HG03060 (cell line): ENCODE data around the gene ADAMTS17.

Experiments
- ATAC-seq: cut with Tn5 transposase; IDR thresholded peaks from one replicate; pipeline ENCODE4 v1.9.1; 2021; ENCODE audit warnings: low read depth, moderate number of reproducible peaks; ENCODE audit not compliant: unreplicated experiment

The ADAMTS17 gene

GRCh38 chr15:100234158-100235029 is 107.4 kb downstream of the ADAMTS17 start:
- ATAC-seq, result no peak

GRCh38 chr15:100230784-100231183 is 111.0 kb downstream of the ADAMTS17 start:
- no peak for ATAC-seq

- no peak for ATAC-seq
These were observed 112.3 kb downstream of the ADAMTS17 start for GRCh38 chr15:100229181-100230163.

- ATAC-seq, result no peak
These were observed 114.0 kb downstream of the ADAMTS17 start for GRCh38 chr15:100227781-100228180.

GRCh38 chr15:100226107-100226506 is 115.7 kb downstream of the ADAMTS17 start:
- no peak for ATAC-seq

GRCh38 chr15:100224206-100225185 is 117.3 kb downstream of the ADAMTS17 start:
- no peak for ATAC-seq

GRCh38 chr15:100222349-100222715 is 119.4 kb downstream of the ADAMTS17 start:
- no peak for ATAC-seq

GRCh38 chr15:100221471-100222348 is 120.1 kb downstream of the ADAMTS17 start:
- no peak for ATAC-seq

GRCh38 chr15:100220058-100220768 is 121.6 kb downstream of the ADAMTS17 start:
- no peak for ATAC-seq

- no peak for ATAC-seq
These were observed 123.3 kb downstream of the ADAMTS17 start for GRCh38 chr15:100218434-100218833.

GRCh38 chr15:100216182-100216581 is 125.6 kb downstream of the ADAMTS17 start:
- ATAC-seq, result no peak

GRCh38 chr15:100215843-100216169 is 126.0 kb downstream of the ADAMTS17 start:
- ATAC-seq, result no peak

GRCh38 chr15:100215031-100215842 is 126.5 kb downstream of the ADAMTS17 start:
- ATAC-seq, result no peak

- no peak for ATAC-seq
These were observed 129.6 kb downstream of the ADAMTS17 start for GRCh38 chr15:100211855-100212850.

GRCh38 chr15:100210338-100210737 is 131.4 kb downstream of the ADAMTS17 start:
- ATAC-seq, result no peak

GRCh38 chr15:100208921-100209603 is 132.7 kb downstream of the ADAMTS17 start:
- no peak for ATAC-seq
